K562 (cell line): ENCODE data around the gene TELO2. TPM values are rescaled to one million over a fixed set of nuclear protein-coding genes. Genes with fewer than 3 reads are reported as not detected.

Experiments used
- BRD9 ChIP-seq: fragments of 450-650 bp; IDR thresholded peaks from 2 replicates; pipeline ENCODE4 v1.6.1; 2018; ENCODE audit warnings: low read depth; ENCODE audit not compliant: partially characterized antibody
- CREBBP ChIP-seq: IDR thresholded peaks from one replicate; pipeline ENCODE4 v1.6.1; 2012; ENCODE audit warnings: low read depth, mild to moderate bottlenecking, control low read depth, inconsistent platforms, low read length
- HNRNPUL1 ChIP-seq: fragments of 200-400 bp; formaldehyde crosslinking; IDR thresholded peaks from 2 replicates; pipeline ENCODE4 v1.6.1; 2017; ENCODE audit warnings: low read length
- LARP7 ChIP-seq: fragments of 450-650 bp; IDR thresholded peaks from 2 replicates; pipeline ENCODE4 v1.6.1; 2016
- NELFE ChIP-seq: IDR thresholded peaks from 2 replicates; pipeline ENCODE4 v1.6.1; 2011; ENCODE audit warnings: mild to moderate bottlenecking; ENCODE audit not compliant: insufficient read depth, insufficient read length
- NR4A1 ChIP-seq, 2 experiments: fragments of 250-450 bp in 1 of 2; fragments of 450-650 bp in 1 of 2; sonication (Bioruptor Pico) in 1 of 2; IDR thresholded peaks; 2 replicates each; pipeline versions ENCODE4 v1.4.0 to v1.6.1; 2016 to 2020; ENCODE audit warnings: mild to moderate bottlenecking in 2 of 2, missing compliant biosample characterization in 1 of 2, missing genetic modification characterization in 1 of 2, moderate library complexity in 1 of 2
- SREBF2 ChIP-seq: sonication (generic); formaldehyde crosslinking; IDR thresholded peaks from 2 replicates; pipeline ENCODE4 v1.4.0; 2020; ENCODE audit warnings: mild to moderate bottlenecking, missing genetic modification reagents
- TCF7 ChIP-seq: sonication (generic); IDR thresholded peaks from 2 replicates; pipeline ENCODE4 v1.6.1; 2016; ENCODE audit warnings: antibody characterized with exemption, borderline replicate concordance
- ZBED1 ChIP-seq: IDR thresholded peaks from 2 replicates; pipeline ENCODE4 v1.6.1; 2014
- ZKSCAN1 ChIP-seq: fragments of 150-350 bp; IDR thresholded peaks from 2 replicates; pipeline ENCODE4 v1.6.1; 2016; ENCODE audit warnings: low read depth, low read length
- ZKSCAN8 ChIP-seq: fragments of 200-800 bp; sonication (Bioruptor generic); IDR thresholded peaks from 2 replicates; pipeline ENCODE4 v1.6.1; 2016; ENCODE audit warnings: missing genetic modification characterization, missing compliant biosample characterization
- ZNF408 ChIP-seq: fragments of 250-450 bp; sonication (Bioruptor Pico); IDR thresholded peaks from 2 replicates; pipeline ENCODE4 v1.4.0; 2020; ENCODE audit warnings: low read depth, mild to moderate bottlenecking, moderate library complexity
- polyA plus RNA-seq, 8 experiments: library from polyadenylated mRNA; depleted of rRNA in 4 of 8; stranded (reverse) in 5 of 8; unstranded in 3 of 8; fragments of >200 nt; fragmentation: Nextera tagmentation in 2 of 8; fragmentation: Illumina TruSeq in 1 of 8; extraction: Ambion mirVana in 2 of 8; extraction: Trizol in 1 of 8; gene quantifications; 2 replicates each; pipeline versions ENCODE4 v1.2.1 to v1.2.3, GENCODE V29; 2011 to 2014; ENCODE audit warnings: inconsistent platforms in 1 of 8, missing spikeins in 1 of 8
- total RNA-seq, 7 experiments: library from RNA; depleted of rRNA in 6 of 7; stranded (reverse); fragments of >200 nt in 6 of 7; fragmentation: Illumina TruSeq in 2 of 7; extraction: Trizol in 2 of 7; gene quantifications; 2 replicates each; pipeline versions ENCODE4 v1.2.1 to v1.2.3, GENCODE V29; 2011 to 2021; ENCODE audit warnings: low replicate concordance in 1 of 7
- TF ChIP-seq, protein P1 (sequence below): sonication (generic); formaldehyde crosslinking; IDR thresholded peaks from 2 replicates; pipeline ENCODE4 v1.8.0; 2022; ENCODE audit warnings: mild to moderate bottlenecking, missing genetic modification reagents
- TF ChIP-seq, protein P2 (sequence below): fragments of 200-400 bp; formaldehyde crosslinking; IDR thresholded peaks from 2 replicates; pipeline ENCODE4 v1.6.1; 2017; ENCODE audit warnings: mild to moderate bottlenecking, low read depth, low read length, moderate library complexity
- TF ChIP-seq, protein P3 (sequence below): fragments of 250-450 bp; sonication (Bioruptor Pico); IDR thresholded peaks from 2 replicates; pipeline ENCODE4 v1.5.0; 2021
- TF ChIP-seq, protein P4 (sequence below): fragments of 450-650 bp; conservative IDR thresholded peaks from 2 replicates; pipeline ENCODE4 v1.6.1; 2016; ENCODE audit warnings: missing genetic modification characterization, low read depth, mild to moderate bottlenecking, missing compliant biosample characterization, moderate library complexity
- TF ChIP-seq, protein P5 (sequence below): IDR thresholded peaks from 3 replicates; pipeline ENCODE4 v1.6.1; 2011; ENCODE audit warnings: borderline replicate concordance, mild to moderate bottlenecking; ENCODE audit not compliant: insufficient read length, insufficient read depth

The TELO2 gene
- total and polyA plus RNA-seq, 9 of the 15 experiments (the other 6 are each of a cell fraction or from before 2014, with no cell fraction given), result 0.51 to 91.8 (median 14.5) TPM

DNA sequence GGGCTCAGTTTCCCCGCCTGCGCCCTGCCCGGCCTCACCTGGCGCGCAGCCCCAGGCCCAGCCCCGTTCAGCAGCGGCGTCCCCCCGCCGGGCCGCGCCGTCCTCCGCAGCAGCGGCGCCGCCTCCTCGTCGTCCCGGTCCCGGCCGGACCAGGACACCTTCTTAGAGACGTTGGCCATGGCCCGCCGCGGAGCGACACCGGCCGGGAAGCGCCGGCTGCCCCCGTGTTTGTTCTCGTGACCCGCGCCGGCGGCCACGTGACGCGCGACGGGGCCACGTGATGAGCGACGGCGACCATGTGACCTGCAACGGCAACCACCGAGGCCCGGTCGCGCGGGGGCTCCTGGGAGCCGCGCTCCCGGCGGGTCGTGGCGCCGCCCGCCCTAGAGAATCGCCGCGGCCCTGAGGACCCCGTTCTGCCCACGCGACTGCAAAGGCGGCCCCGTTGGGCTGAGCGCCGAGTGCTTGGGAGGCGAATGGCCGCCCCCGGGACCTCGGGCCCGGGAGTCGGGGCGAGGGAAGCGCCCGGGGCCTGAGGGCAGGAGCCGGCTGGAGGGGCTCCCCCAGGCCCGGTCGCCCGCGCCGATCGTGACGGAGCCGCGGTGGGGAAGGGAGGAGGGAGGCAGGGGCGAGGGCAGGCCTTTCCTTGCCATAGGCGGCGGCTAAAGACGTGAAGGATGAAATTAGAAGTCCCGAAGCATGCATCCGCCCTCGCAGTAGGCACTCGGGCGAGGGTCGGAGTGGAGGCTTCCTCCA lies 18.2 kb upstream of the TELO2 start, which contains the start of gene CLCN7 (continued):
- TF ChIP-seq, protein P1, sequence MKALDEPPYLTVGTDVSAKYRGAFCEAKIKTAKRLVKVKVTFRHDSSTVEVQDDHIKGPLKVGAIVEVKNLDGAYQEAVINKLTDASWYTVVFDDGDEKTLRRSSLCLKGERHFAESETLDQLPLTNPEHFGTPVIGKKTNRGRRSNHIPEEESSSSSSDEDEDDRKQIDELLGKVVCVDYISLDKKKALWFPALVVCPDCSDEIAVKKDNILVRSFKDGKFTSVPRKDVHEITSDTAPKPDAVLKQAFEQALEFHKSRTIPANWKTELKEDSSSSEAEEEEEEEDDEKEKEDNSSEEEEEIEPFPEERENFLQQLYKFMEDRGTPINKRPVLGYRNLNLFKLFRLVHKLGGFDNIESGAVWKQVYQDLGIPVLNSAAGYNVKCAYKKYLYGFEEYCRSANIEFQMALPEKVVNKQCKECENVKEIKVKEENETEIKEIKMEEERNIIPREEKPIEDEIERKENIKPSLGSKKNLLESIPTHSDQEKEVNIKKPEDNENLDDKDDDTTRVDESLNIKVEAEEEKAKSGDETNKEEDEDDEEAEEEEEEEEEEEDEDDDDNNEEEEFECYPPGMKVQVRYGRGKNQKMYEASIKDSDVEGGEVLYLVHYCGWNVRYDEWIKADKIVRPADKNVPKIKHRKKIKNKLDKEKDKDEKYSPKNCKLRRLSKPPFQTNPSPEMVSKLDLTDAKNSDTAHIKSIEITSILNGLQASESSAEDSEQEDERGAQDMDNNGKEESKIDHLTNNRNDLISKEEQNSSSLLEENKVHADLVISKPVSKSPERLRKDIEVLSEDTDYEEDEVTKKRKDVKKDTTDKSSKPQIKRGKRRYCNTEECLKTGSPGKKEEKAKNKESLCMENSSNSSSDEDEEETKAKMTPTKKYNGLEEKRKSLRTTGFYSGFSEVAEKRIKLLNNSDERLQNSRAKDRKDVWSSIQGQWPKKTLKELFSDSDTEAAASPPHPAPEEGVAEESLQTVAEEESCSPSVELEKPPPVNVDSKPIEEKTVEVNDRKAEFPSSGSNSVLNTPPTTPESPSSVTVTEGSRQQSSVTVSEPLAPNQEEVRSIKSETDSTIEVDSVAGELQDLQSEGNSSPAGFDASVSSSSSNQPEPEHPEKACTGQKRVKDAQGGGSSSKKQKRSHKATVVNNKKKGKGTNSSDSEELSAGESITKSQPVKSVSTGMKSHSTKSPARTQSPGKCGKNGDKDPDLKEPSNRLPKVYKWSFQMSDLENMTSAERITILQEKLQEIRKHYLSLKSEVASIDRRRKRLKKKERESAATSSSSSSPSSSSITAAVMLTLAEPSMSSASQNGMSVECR (CRISPR knock-in tag), result peak; percentile 96
- TF ChIP-seq, protein P2, sequence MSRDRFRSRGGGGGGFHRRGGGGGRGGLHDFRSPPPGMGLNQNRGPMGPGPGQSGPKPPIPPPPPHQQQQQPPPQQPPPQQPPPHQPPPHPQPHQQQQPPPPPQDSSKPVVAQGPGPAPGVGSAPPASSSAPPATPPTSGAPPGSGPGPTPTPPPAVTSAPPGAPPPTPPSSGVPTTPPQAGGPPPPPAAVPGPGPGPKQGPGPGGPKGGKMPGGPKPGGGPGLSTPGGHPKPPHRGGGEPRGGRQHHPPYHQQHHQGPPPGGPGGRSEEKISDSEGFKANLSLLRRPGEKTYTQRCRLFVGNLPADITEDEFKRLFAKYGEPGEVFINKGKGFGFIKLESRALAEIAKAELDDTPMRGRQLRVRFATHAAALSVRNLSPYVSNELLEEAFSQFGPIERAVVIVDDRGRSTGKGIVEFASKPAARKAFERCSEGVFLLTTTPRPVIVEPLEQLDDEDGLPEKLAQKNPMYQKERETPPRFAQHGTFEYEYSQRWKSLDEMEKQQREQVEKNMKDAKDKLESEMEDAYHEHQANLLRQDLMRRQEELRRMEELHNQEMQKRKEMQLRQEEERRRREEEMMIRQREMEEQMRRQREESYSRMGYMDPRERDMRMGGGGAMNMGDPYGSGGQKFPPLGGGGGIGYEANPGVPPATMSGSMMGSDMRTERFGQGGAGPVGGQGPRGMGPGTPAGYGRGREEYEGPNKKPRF, result no peak
- no peak for TF ChIP-seq LARP7
- TF ChIP-seq HNRNPUL1, result no peak
- TF ChIP-seq NELFE, result no peak
- no peak for TF ChIP-seq ZBED1
- TF ChIP-seq TCF7, result no peak
- TF ChIP-seq SREBF2 (CRISPR knock-in tag), result no peak
- TF ChIP-seq ZKSCAN8 (CRISPR knock-in tag), result no peak
- TF ChIP-seq NR4A1 (CRISPR knock-in tag; IDR thresholded peaks at IDR 0.05), result peak; percentile 48; the same call in 1 of the 2 replicates
- TF ChIP-seq NR4A1 (tag; IDR thresholded peaks at IDR 0.05), result peak; percentile 42; the same call in 1 of the 2 replicates
- TF ChIP-seq BRD9, result no peak
- TF ChIP-seq, protein P3, sequence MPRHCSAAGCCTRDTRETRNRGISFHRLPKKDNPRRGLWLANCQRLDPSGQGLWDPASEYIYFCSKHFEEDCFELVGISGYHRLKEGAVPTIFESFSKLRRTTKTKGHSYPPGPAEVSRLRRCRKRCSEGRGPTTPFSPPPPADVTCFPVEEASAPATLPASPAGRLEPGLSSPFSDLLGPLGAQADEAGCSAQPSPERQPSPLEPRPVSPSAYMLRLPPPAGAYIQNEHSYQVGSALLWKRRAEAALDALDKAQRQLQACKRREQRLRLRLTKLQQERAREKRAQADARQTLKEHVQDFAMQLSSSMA (CRISPR knock-in tag), result no peak
- TF ChIP-seq CREBBP, result no peak
- TF ChIP-seq, protein P4, sequence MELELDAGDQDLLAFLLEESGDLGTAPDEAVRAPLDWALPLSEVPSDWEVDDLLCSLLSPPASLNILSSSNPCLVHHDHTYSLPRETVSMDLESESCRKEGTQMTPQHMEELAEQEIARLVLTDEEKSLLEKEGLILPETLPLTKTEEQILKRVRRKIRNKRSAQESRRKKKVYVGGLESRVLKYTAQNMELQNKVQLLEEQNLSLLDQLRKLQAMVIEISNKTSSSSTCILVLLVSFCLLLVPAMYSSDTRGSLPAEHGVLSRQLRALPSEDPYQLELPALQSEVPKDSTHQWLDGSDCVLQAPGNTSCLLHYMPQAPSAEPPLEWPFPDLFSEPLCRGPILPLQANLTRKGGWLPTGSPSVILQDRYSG (tag), result 0 out of 2 replicates have a peak, but pooled peaks have one; percentile 18
- peak; percentile 27; the same call in 1 of the 2 replicates for TF ChIP-seq ZKSCAN1
- TF ChIP-seq, protein P5, sequence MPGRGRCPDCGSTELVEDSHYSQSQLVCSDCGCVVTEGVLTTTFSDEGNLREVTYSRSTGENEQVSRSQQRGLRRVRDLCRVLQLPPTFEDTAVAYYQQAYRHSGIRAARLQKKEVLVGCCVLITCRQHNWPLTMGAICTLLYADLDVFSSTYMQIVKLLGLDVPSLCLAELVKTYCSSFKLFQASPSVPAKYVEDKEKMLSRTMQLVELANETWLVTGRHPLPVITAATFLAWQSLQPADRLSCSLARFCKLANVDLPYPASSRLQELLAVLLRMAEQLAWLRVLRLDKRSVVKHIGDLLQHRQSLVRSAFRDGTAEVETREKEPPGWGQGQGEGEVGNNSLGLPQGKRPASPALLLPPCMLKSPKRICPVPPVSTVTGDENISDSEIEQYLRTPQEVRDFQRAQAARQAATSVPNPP, result no peak
- no peak for TF ChIP-seq ZNF408
